ENCODE measurements around the gene TTC39B. TPM values are rescaled to one million over a fixed set of nuclear protein-coding genes. Genes with fewer than 3 reads are reported as not detected.

The TTC39B gene
- total RNA-seq, 6 experiments from 2014 or later, result 4.5 to 9.9 (median 7.6) TPM

- peak overlapping the region in 2 of 3 donors; percentile 30 to 52 for H3K27ac ChIP-seq
- H3K4me1 ChIP-seq, result peaks cover 0 to 22% (median 7%) of the 10 kb centered on the region in 4 donors
- no peaks in the 10 kb centered on the region for H3K27me3 ChIP-seq
- ATAC-seq (peak in 3 of 4 donors; percentile 42 to 61 (median 46)), DNase-seq (no peak)
- no peak for TF ChIP-seq CTCF (IDR thresholded peaks at IDR 0.05)
- TF ChIP-seq POLR2A (IDR thresholded peaks at IDR 0.05), result no peak
- H3K36me3 ChIP-seq, result no peaks in the 10 kb centered on the region
- WGBS (ENCODE audit: insufficient coverage, low coverage, low lambda C conversion rate, missing lambda C conversion rate), result 63% methylated on average over 4 of the region's 4 CpGs
- H3K9me3 ChIP-seq, result no peaks in the 10 kb centered on the region
- intact Hi-C loops (cut with DNase I), result no loop called here
- no peak overlapping the region for H3K4me3 ChIP-seq
These were observed 149.6 kb downstream of the TTC39B start for GRCh38 chr9:15157381-15157780.

- Histone ChIP-seq H3K27me3 (no peaks in the 10 kb centered on the region), H3K4me3 (no peak overlapping the region), H3K4me1 (peaks cover 0 to 22% (median 7%) of the 10 kb centered on the region in 4 donors), H3K27ac (peak overlapping the region; percentile 0 to 18 (median 12)), H3K9me3 (no peaks in the 10 kb centered on the region), H3K36me3 (no peaks in the 10 kb centered on the region)
- intact Hi-C loops (cut with DNase I), result no loop called here
- no peak for ATAC-seq
- TF ChIP-seq POLR2A (IDR thresholded peaks at IDR 0.05) (no peak), CTCF (IDR thresholded peaks at IDR 0.05) (no peak)
- DNase-seq, result no peak
These were observed 150.8 kb downstream of the TTC39B start for GRCh38 chr9:15156241-15156640.

GRCh38 chr9:15155826-15156225, 151.2 kb downstream of the TTC39B start:
- peak; percentile 65 to 80 (median 73) for ATAC-seq
- no peak for DNase-seq
- peaks cover 0 to 22% (median 7%) of the 10 kb centered on the region in 4 donors for H3K4me1 ChIP-seq

GRCh38 chr9:15155323-15155722, 151.7 kb downstream of the TTC39B start:
- Histone ChIP-seq H3K36me3 (no peaks in the 10 kb centered on the region), H3K4me1 (peaks cover 0 to 22% (median 7%) of the 10 kb centered on the region in 4 donors), H3K27ac (peak overlapping the region in 2 of 3 donors; percentile 26 to 38), H3K4me3 (no peak overlapping the region), H3K27me3 (no peaks in the 10 kb centered on the region), H3K9me3 (no peaks in the 10 kb centered on the region)
- intact Hi-C loops (cut with DNase I), result no loop called here
- DNase-seq (no peak), ATAC-seq (no peak)
- WGBS (ENCODE audit: insufficient coverage, low coverage, low lambda C conversion rate, missing lambda C conversion rate), result 59% methylated on average over 4 of the region's 4 CpGs
- TF ChIP-seq POLR2A (IDR thresholded peaks at IDR 0.05) (no peak), CTCF (IDR thresholded peaks at IDR 0.05) (no peak)

More at GRCh38 chr9:15155826-15156225, 151.2 kb downstream of the TTC39B start:
- intact Hi-C loops (cut with DNase I), result no loop called here
- TF ChIP-seq CTCF (IDR thresholded peaks at IDR 0.05) (no peak), POLR2A (IDR thresholded peaks at IDR 0.05) (no peak)
- no peaks in the 10 kb centered on the region for H3K27me3 ChIP-seq
- no peak overlapping the region for H3K4me3 ChIP-seq
- H3K9me3 ChIP-seq, result no peaks in the 10 kb centered on the region
- H3K27ac ChIP-seq, result peak overlapping the region; percentile 0 to 38 (median 18)
- 5% methylated on average over 4 of the region's 4 CpGs for WGBS (ENCODE audit: insufficient coverage, low coverage, low lambda C conversion rate, missing lambda C conversion rate)
- H3K36me3 ChIP-seq, result no peaks in the 10 kb centered on the region

GRCh38 chr9:15154677-15155076, 152.3 kb downstream of the TTC39B start:
- WGBS (ENCODE audit: insufficient coverage, low coverage, low lambda C conversion rate, missing lambda C conversion rate), result 68% methylated on average over 4 of the region's 4 CpGs
- intact Hi-C loops (cut with DNase I), result no loop called here
- ATAC-seq (no peak), DNase-seq (no peak)
- Histone ChIP-seq H3K4me1 (peaks cover 0 to 22% (median 7%) of the 10 kb centered on the region in 4 donors), H3K36me3 (no peaks in the 10 kb centered on the region), H3K4me3 (no peak overlapping the region), H3K27ac (peak overlapping the region in 1 of 3 donors; percentile 26), H3K9me3 (no peaks in the 10 kb centered on the region), H3K27me3 (no peaks in the 10 kb centered on the region)
- TF ChIP-seq CTCF (IDR thresholded peaks at IDR 0.05) (no peak), POLR2A (IDR thresholded peaks at IDR 0.05) (no peak)
